Upper lobe of left lung (tissue), 4 donors: ENCODE measurements around the gene FBF1.
"Not testable (repeated sequence)": the region's sequence is repeated elsewhere in the genome, so short reads cannot be mapped to it uniquely, and the experiment has no call there.

ENCODE experiments used
- CTCF ChIP-seq, 6 experiments: fragments of 450-650 bp in 4 of 6; fragments of 200-600 bp in 2 of 6; sonication (generic) in 2 of 6; IDR thresholded peaks; one replicate each; pipeline ENCODE4 v1.5.1; 2016 to 2019; ENCODE audit warnings: antibody characterized with exemption in 6 of 6
- EP300 ChIP-seq, 4 donors: sonication (generic); formaldehyde crosslinking; IDR thresholded peaks; one replicate each; pipeline ENCODE4 v1.5.1; 2017; ENCODE audit warnings: antibody characterized with exemption in 4 of 4, control low read depth in 2 of 4
- POLR2A ChIP-seq, 4 donors: fragments of 450-650 bp; IDR thresholded peaks; one replicate each; pipeline ENCODE4 v1.5.1; 2016 to 2017; ENCODE audit warnings: antibody characterized with exemption in 4 of 4, mild to moderate bottlenecking in 2 of 4

GRCh38 chr17:75885860-75886259 is 55.0 kb downstream of the FBF1 start:
- TF ChIP-seq EP300, CTCF, POLR2A (IDR thresholded peaks at IDR 0.05): not testable (repeated sequence)
